Spleen (tissue), 11 donors: ENCODE data around the gene MPPED2. TPM values are rescaled to one million over a fixed set of nuclear protein-coding genes. Genes with fewer than 3 reads are reported as not detected.

Source experiments
- DNase-seq: peaks from one replicate; pipeline ENCODE4 v3.0.0-alpha.2; 2020
- H3K27ac ChIP-seq, 8 donors: fragments of 200-600 bp; sonication (generic) in 7 of 8; 1 replicate in 4 of 8; 2 replicates in 4 of 8; pipeline versions ENCODE4 v1.5.0 to v1.8.0; 2016 to 2021; ENCODE audit warnings: inconsistent platforms in 4 of 8, mild to moderate bottlenecking in 4 of 8, moderate library complexity in 1 of 8
- H3K27me3 ChIP-seq, 7 donors: fragments of 200-600 bp; sonication (generic) in 6 of 7; replicated peaks in 1 of 7; 1 replicate in 4 of 7; 2 replicates in 3 of 7; pipeline versions ENCODE4 v1.5.0 to v1.8.0; 2016 to 2021; ENCODE audit warnings: inconsistent platforms in 3 of 7, mild to moderate bottlenecking in 1 of 7
- H3K36me3 ChIP-seq, 6 donors: fragments of 200-600 bp; sonication (generic) in 5 of 6; 1 replicate in 4 of 6; 2 replicates in 2 of 6; pipeline versions ENCODE4 v1.5.0 to v1.8.0; 2016 to 2021; ENCODE audit warnings: inconsistent platforms in 2 of 6
- H3K4me1 ChIP-seq, 6 donors: fragments of 200-600 bp; sonication (generic) in 5 of 6; 1 replicate in 3 of 6; 2 replicates in 3 of 6; pipeline versions ENCODE4 v1.5.0 to v1.8.0; 2016 to 2021; ENCODE audit warnings: inconsistent platforms in 3 of 6
- H3K4me3 ChIP-seq, 8 donors: fragments of 200-600 bp; sonication (generic) in 7 of 8; 1 replicate in 4 of 8; 2 replicates in 4 of 8; pipeline versions ENCODE4 v1.5.0 to v1.8.0; 2016 to 2021; ENCODE audit warnings: inconsistent platforms in 4 of 8, mild to moderate bottlenecking in 4 of 8, moderate library complexity in 2 of 8
- H3K9me3 ChIP-seq, 8 donors: fragments of 200-600 bp; sonication (generic) in 7 of 8; 1 replicate in 4 of 8; 2 replicates in 4 of 8; pipeline versions ENCODE4 v1.5.0 to v1.8.0; 2016 to 2021; ENCODE audit warnings: inconsistent platforms in 4 of 8
- CTCF ChIP-seq, 11 experiments: fragments of 200-600 bp in 7 of 11; fragments of 450-650 bp in 4 of 11; sonication (generic) in 4 of 11; IDR thresholded peaks in 8 of 11; conservative IDR thresholded peaks in 3 of 11; 1 replicate in 7 of 11; 2 replicates in 4 of 11; pipeline versions ENCODE4 v1.4.0 to v1.8.0; 2016 to 2021; ENCODE audit warnings: antibody characterized with exemption in 11 of 11, inconsistent platforms in 4 of 11, mild to moderate bottlenecking in 1 of 11
- POLR2A ChIP-seq, 3 donors: fragments of 450-650 bp; IDR thresholded peaks; one replicate each; pipeline ENCODE4 v1.5.1; 2017; ENCODE audit warnings: antibody characterized with exemption in 3 of 3, mild to moderate bottlenecking in 1 of 3
- POLR2AphosphoS5 ChIP-seq, 3 donors: sonication (generic); formaldehyde crosslinking; IDR thresholded peaks; one replicate each; pipeline ENCODE4 v1.5.1; 2017; ENCODE audit warnings: antibody characterized with exemption in 3 of 3
- WGBS, 5 donors: extraction: QIAGEN DNeasy Blood & Tissue Kit in 3 of 5; methylation state at CpG; one replicate each; pipeline versions ENCODE4 v1.1.5 to v1.1.7; 2013 to 2018; 5-methylcytosine and 5-hydroxymethylcytosine counted together
- intact Hi-C: fragments of 100-400 bp; cut with DNase I; formaldehyde crosslinking; loops from one replicate; pipeline ENCODE4 v1.15.0; 2023; ENCODE audit warnings: low total_unique reads
- polyA plus RNA-seq, 3 donors: library from polyadenylated mRNA; stranded (reverse); fragments of 200-250 nt; gene quantifications; one replicate each; pipeline ENCODE4 v1.2.1, GENCODE V29; 2013
- total RNA-seq, 7 donors: library from RNA; depleted of rRNA in 3 of 7; stranded (reverse); fragments of >200 nt in 3 of 7; fragmentation: NEBNext Ultra II Directional in 4 of 7; extraction: Animal tissue kit (Norgen Biotek cat#: 25700) in 4 of 7; gene quantifications; one replicate each; pipeline versions ENCODE4 v1.1.0 to v1.2.1, GENCODE V29; 2016 to 2021
- donor health status: healthy with polysubstance abuse.
- donor health status: DM: no; HTN: no; CAD: no; lungs with moderate emphysema.
- donor health status: DM: no; HTN: no; CAD: no.
- donor health status: Bipolar disorder and iron deficiency.
- donor health status: healthy.
- donor health status: DM: no; HTN: no; CAD: no.
- donor health status: DM: yes; HTN: yes; CAD: no.

Gene MPPED2
- total and polyA plus RNA-seq, 10 donors, result 0.72 to 14.6 (median 5.2) TPM

- TF ChIP-seq CTCF (IDR thresholded peaks at IDR 0.05 in 8 of 11, conservative IDR thresholded peaks at IDR 0.05 in 3 of 11) (no peak), POLR2AphosphoS5 (IDR thresholded peaks at IDR 0.05) (no peak), POLR2A (IDR thresholded peaks at IDR 0.05) (no peak)
- Histone ChIP-seq H3K4me1 (no peaks in the 10 kb centered on the region), H3K27me3 (no peaks in the 10 kb centered on the region), H3K27ac (no peak overlapping the region), H3K9me3 (no peaks in the 10 kb centered on the region), H3K4me3 (no peak overlapping the region), H3K36me3 (no peaks in the 10 kb centered on the region)
- intact Hi-C loops, result loop anchor here (10.0 kb wide), 1 partner anchor 62 kb away; no protein-coding TSS in a partner anchor
- DNase-seq, result no peak
- WGBS, 5 donors, result 73 to 89% (median 85%) methylated on average over 1 of the region's 1 CpG
Measured at GRCh38 chr11:30513087-30513486, 73.1 kb downstream of the MPPED2 start.

GRCh38 chr11:30511408-30511807, 74.7 kb downstream of the MPPED2 start:
- H3K9me3 ChIP-seq, result no peaks in the 10 kb centered on the region
- no peaks in the 10 kb centered on the region for H3K36me3 ChIP-seq
- WGBS, 5 donors, result 42 to 56% (median 47%) methylated on average over 4 of the region's 4 CpGs
- TF ChIP-seq CTCF (IDR thresholded peaks at IDR 0.05 in 8 of 11, conservative IDR thresholded peaks at IDR 0.05 in 3 of 11) (no peak), POLR2A (IDR thresholded peaks at IDR 0.05) (no peak), POLR2AphosphoS5 (IDR thresholded peaks at IDR 0.05) (no peak)
- H3K27me3 ChIP-seq, result no peaks in the 10 kb centered on the region
- H3K27ac ChIP-seq, result no peak overlapping the region
- H3K4me1 ChIP-seq, result no peaks in the 10 kb centered on the region
- no peak overlapping the region for H3K4me3 ChIP-seq
- intact Hi-C loops, result loop anchor here (10.0 kb wide), 1 partner anchor 63 kb away; no protein-coding TSS in a partner anchor
- no peak for DNase-seq

DNA sequence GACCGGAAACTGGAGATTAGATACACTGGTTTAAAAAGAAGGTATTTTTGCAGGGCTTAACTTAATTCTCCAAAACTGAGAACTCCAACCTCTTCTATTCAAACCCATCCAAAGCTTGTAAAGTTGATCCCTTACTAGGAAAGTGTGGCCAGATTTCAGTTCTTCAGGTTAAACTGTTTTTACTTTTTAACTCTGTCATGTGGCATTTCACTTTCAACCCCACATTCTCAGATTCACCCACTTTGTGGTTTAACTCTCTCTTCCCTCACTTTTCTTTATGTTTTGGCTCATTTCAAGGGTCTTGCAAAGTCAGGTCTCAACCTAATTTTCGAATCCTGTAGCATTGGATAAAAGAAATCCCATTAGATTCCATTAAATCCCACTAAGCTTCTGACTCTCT, 75.4 kb downstream of the MPPED2 start:
- no peak for DNase-seq
- Histone ChIP-seq H3K4me1 (no peaks in the 10 kb centered on the region), H3K4me3 (no peak overlapping the region), H3K9me3 (no peaks in the 10 kb centered on the region), H3K27ac (no peak overlapping the region), H3K36me3 (no peaks in the 10 kb centered on the region), H3K27me3 (no peaks in the 10 kb centered on the region)
- TF ChIP-seq POLR2A (IDR thresholded peaks at IDR 0.05) (no peak), POLR2AphosphoS5 (IDR thresholded peaks at IDR 0.05) (no peak), CTCF (IDR thresholded peaks at IDR 0.05 in 8 of 11, conservative IDR thresholded peaks at IDR 0.05 in 3 of 11) (no peak)
- 65 to 82% (median 72%) methylated on average over 2 of the region's 2 CpGs for WGBS, 5 donors
- intact Hi-C loops, result loop anchor here (10.0 kb wide), 1 partner anchor 64 kb away; no protein-coding TSS in a partner anchor

DNA sequence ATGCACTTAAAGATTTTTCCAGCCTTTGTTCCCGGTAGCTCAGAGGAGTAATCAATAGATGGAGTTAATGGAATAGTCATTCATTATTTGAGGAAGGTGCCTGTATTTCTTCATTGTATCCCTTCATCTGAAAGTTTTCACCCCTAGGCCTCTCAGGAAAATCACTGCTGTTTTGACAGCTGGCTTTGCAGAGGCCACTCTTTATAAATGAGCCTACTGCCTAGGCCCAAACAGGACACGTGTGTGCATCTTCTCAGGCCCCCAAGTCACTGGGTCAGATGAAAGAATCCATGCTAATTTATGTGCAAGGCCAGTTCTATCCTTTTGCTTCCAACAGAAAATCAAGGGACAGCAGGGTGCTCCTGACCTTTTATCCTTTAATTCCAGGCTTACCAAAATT, 76.8 kb downstream of the MPPED2 start:
- H3K4me1 ChIP-seq, result no peaks in the 10 kb centered on the region
- no peaks in the 10 kb centered on the region for H3K27me3 ChIP-seq
- no peaks in the 10 kb centered on the region for H3K36me3 ChIP-seq
- H3K9me3 ChIP-seq, result no peaks in the 10 kb centered on the region
- H3K4me3 ChIP-seq, result no peak overlapping the region
- DNase-seq, result no peak
- TF ChIP-seq POLR2AphosphoS5 (IDR thresholded peaks at IDR 0.05) (no peak), CTCF (IDR thresholded peaks at IDR 0.05 in 8 of 11, conservative IDR thresholded peaks at IDR 0.05 in 3 of 11) (no peak), POLR2A (IDR thresholded peaks at IDR 0.05) (no peak)
- H3K27ac ChIP-seq, result no peak overlapping the region
- intact Hi-C loops, result no loop called here
- 80 to 95% (median 90%) methylated on average over 2 of the region's 2 CpGs for WGBS, 5 donors
